ENCODE measurements around the gene TNPO1. TPM values are rescaled to one million over a fixed set of nuclear protein-coding genes. Genes with fewer than 3 reads are reported as not detected.

The TNPO1 gene
- total RNA-seq, 1 experiment from 2014 or later = 201 TPM

DNA sequence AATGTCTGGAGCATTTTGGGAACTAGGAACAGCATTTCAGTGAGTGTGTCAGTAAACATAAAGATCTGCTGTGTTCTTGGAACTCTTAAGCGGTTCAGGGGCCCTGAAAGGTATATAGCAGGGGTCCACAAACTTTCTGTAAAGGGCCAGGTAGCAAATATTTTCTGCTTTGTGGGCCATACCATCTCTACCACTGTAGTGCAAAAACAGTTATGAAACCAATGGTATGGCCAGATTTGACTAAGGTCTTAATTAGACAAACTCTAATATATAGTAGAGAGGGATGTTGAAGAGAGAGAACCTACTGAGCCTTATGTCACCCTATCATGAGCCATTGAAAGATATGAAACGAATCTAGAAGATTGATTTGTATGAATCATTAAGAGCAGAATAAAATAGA lies 5.3 kb downstream of the TNPO1 start:
- Histone ChIP-seq H3K4me3 (ENCODE audit: low read depth, low read length, poor library complexity, severe bottlenecking) (no peak overlapping the region), H3K4me1 (ENCODE audit: insufficient read depth, low read length, poor library complexity, severe bottlenecking) (peaks cover 31% of the 10 kb centered on the region), H3K27me3 (replicated peaks; ENCODE audit: insufficient read depth, low read depth, low read length, poor library complexity) (no peaks in the 10 kb centered on the region), H3K9me3 (ENCODE audit: low read depth, low read length, poor library complexity, severe bottlenecking) (no peaks in the 10 kb centered on the region), H3K36me3 (ENCODE audit: insufficient read depth, low read length, poor library complexity, severe bottlenecking) (no peaks in the 10 kb centered on the region), H3K27ac (ENCODE audit: low read depth, low read length, poor library complexity, severe bottlenecking) (no peak overlapping the region)
- CTCF ChIA-PET = no interaction called here
- intact Hi-C loops (cut with micrococcal nuclease; ENCODE audit: unreplicated experiment) = no loop called here
- no peak for DNase-seq (ENCODE audit: low spot score)
- no TSS peak for BruUV-seq (replicated peaks)
- POLR2A ChIA-PET (ENCODE audit: low non-redundant PET) = no interaction called here
- no peak for TF ChIP-seq EZH2 (IDR thresholded peaks at IDR 0.05; ENCODE audit: borderline replicate concordance, low read depth, low read length, poor library complexity, severe bottlenecking)
- TF ChIP-seq, protein P1, sequence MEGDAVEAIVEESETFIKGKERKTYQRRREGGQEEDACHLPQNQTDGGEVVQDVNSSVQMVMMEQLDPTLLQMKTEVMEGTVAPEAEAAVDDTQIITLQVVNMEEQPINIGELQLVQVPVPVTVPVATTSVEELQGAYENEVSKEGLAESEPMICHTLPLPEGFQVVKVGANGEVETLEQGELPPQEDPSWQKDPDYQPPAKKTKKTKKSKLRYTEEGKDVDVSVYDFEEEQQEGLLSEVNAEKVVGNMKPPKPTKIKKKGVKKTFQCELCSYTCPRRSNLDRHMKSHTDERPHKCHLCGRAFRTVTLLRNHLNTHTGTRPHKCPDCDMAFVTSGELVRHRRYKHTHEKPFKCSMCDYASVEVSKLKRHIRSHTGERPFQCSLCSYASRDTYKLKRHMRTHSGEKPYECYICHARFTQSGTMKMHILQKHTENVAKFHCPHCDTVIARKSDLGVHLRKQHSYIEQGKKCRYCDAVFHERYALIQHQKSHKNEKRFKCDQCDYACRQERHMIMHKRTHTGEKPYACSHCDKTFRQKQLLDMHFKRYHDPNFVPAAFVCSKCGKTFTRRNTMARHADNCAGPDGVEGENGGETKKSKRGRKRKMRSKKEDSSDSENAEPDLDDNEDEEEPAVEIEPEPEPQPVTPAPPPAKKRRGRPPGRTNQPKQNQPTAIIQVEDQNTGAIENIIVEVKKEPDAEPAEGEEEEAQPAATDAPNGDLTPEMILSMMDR (conservative IDR thresholded peaks at IDR 0.05; ENCODE audit: low read depth, low read length) = no peak

DNA sequence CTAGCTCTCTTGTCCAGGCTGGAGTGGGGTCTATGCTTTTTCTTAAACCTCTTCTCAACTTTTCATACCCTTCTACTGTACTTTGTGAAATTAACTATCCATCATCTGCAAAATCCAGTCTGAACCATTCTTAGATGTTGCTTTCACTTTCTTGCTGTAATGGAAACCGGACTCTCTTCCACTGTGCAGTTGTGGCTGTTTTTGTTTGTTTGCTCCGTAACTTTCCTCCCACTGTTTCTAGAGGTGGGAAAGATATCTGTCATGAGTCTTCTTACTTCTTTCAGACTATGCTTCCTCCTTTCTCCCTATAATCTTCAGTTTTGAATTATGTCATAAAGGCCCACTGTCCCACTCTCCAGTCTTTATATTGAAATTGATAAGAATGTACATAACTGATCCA lies 6.5 kb downstream of the TNPO1 start:
- Histone ChIP-seq H3K4me1 (ENCODE audit: insufficient read depth, low read length, poor library complexity, severe bottlenecking) (peaks cover 30% of the 10 kb centered on the region), H3K27ac (ENCODE audit: low read depth, low read length, poor library complexity, severe bottlenecking) (no peak overlapping the region), H3K36me3 (ENCODE audit: insufficient read depth, low read length, poor library complexity, severe bottlenecking) (no peaks in the 10 kb centered on the region), H3K27me3 (replicated peaks; ENCODE audit: insufficient read depth, low read depth, low read length, poor library complexity) (no peaks in the 10 kb centered on the region), H3K9me3 (ENCODE audit: low read depth, low read length, poor library complexity, severe bottlenecking) (no peaks in the 10 kb centered on the region), H3K4me3 (ENCODE audit: low read depth, low read length, poor library complexity, severe bottlenecking) (no peak overlapping the region)
- POLR2A ChIA-PET (ENCODE audit: low non-redundant PET) = no interaction called here
- BruUV-seq (replicated peaks) = no TSS peak
- intact Hi-C loops (cut with micrococcal nuclease; ENCODE audit: unreplicated experiment) = no loop called here
- CTCF ChIA-PET = no interaction called here
- DNase-seq (ENCODE audit: low spot score) = no peak
- no peak for TF ChIP-seq EZH2 (IDR thresholded peaks at IDR 0.05; ENCODE audit: borderline replicate concordance, low read depth, low read length, poor library complexity, severe bottlenecking)
- TF ChIP-seq, protein P1 (conservative IDR thresholded peaks at IDR 0.05; ENCODE audit: low read depth, low read length) = no peak

DNA sequence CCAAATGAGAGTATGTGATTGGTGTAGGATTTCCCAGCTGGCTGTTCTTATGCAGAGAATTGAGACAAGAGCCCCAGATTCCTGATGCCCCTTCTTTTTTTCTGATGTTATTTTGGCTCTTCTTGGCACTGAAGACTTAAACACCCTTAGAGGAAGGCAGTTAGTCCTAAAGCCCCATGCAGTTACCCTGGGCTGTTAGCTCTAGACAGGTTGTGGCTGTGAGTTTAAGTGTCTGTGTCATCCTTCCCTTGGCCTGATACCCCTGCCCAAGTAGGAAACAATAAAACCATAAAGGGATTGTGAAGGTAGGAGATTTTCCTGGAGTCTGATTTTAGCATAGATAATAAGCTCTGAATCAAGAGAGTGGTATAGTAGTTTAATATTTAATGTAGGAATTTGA lies 13.2 kb downstream of the TNPO1 start:
- BruUV-seq (replicated peaks) = no TSS peak
- TF ChIP-seq EZH2 (IDR thresholded peaks at IDR 0.05; ENCODE audit: borderline replicate concordance, low read depth, low read length, poor library complexity, severe bottlenecking) = no peak
- TF ChIP-seq, protein P1 (conservative IDR thresholded peaks at IDR 0.05; ENCODE audit: low read depth, low read length) = no peak

More for the DNA sequence above, 13.2 kb downstream of the TNPO1 start:
- CTCF ChIA-PET = no interaction called here
- Histone ChIP-seq H3K27me3 (replicated peaks; ENCODE audit: insufficient read depth, low read depth, low read length, poor library complexity) (no peaks in the 10 kb centered on the region), H3K9me3 (ENCODE audit: low read depth, low read length, poor library complexity, severe bottlenecking) (no peaks in the 10 kb centered on the region), H3K36me3 (ENCODE audit: insufficient read depth, low read length, poor library complexity, severe bottlenecking) (no peaks in the 10 kb centered on the region), H3K4me1 (ENCODE audit: insufficient read depth, low read length, poor library complexity, severe bottlenecking) (peaks cover 15% of the 10 kb centered on the region), H3K4me3 (ENCODE audit: low read depth, low read length, poor library complexity, severe bottlenecking) (no peak overlapping the region), H3K27ac (ENCODE audit: low read depth, low read length, poor library complexity, severe bottlenecking) (no peak overlapping the region)
- DNase-seq (ENCODE audit: low spot score) = no peak
- POLR2A ChIA-PET (ENCODE audit: low non-redundant PET) = interaction anchor here (0.7 kb wide), 1 partner anchor 343 kb away, joined by 3 read pairs; no protein-coding TSS in a partner anchor
- intact Hi-C loops (cut with micrococcal nuclease; ENCODE audit: unreplicated experiment) = no loop called here
